ENCODE data around the gene ETF1.
A peak's percentile ranks its signal among the peaks of the same experiment; 100 is the strongest.

Gene ETF1

DNA sequence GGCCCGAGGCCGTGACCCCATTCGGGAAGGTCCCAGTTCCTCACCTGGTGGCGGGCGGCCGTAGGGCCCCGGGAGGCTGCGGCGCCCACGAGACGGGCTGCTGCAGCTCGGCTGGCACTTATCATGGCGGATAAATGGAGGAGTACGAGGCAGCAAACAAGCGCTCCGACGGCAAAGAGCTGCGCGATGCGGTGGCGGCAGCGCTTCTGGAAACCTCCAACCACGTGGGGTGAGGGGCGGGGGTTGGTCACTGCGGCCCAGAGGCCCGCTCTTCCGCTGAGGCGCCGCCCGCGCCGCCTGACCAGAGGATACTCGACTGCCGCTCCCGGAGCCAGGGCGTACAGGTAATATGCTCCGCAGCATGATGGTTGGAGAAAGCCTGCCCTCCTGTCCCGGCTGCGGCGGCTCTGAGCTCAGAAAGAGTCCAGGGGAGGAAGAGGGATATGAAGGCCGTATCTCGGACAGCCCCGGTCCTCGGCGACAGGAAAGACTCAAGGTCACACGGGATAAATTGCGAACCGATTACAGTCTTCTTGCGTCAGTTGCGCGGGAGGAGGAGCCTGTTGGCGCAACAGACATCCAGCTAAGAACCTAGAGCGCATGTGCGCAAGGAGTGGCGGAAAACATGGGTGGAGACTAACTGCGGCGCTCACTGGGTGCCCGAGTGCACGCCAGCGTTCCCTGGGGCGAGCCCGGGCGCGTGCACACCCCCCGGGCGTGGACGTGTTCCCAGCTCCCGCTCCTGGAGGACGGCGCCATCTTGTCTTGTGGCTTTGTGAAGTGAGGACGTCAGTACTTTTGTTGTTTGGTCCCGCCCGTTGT lies 32.4 kb upstream of the ETF1 start, which contains the start of gene HSPA9:
TSS of gene HSPA9 (minus strand) at position 208 of the 822 bp plus-strand sequence. CDS start at position 125, 83 bp downstream.
- TF ChIP-seq SIN3A (IDR thresholded peaks at IDR 0.05; ENCODE audit: borderline replicate concordance, insufficient read depth, low read length) (peak; percentile 90), POLR2AphosphoS5 (IDR thresholded peaks at IDR 0.05; ENCODE audit: low read depth, low read length) (peak; percentile 79), REST (IDR thresholded peaks at IDR 0.05; ENCODE audit: insufficient read depth in 1 of 2, low read depth in 2 of 2, low read length in 2 of 2) (0 out of 4 replicates have a peak, but pooled peaks have one; percentile 39 to 44), FOXP2 (optimal IDR thresholded peaks at IDR 0.05; ENCODE audit: borderline replicate concordance, extremely low read depth, extremely low read length, insufficient read depth) (peak; percentile 87), TAF1 (IDR thresholded peaks at IDR 0.05; ENCODE audit: borderline replicate concordance, insufficient read depth, low read length) (peak; percentile 84)

GRCh38 chr5:138574744-138575193 lies 31.7 kb upstream of the ETF1 start:
- TF ChIP-seq REST (IDR thresholded peaks at IDR 0.05; ENCODE audit: insufficient read depth in 1 of 2, low read depth in 2 of 2, low read length in 2 of 2) (no peak), FOXP2 (optimal IDR thresholded peaks at IDR 0.05; ENCODE audit: borderline replicate concordance, extremely low read depth, extremely low read length, insufficient read depth) (no peak), POLR2AphosphoS5 (IDR thresholded peaks at IDR 0.05; ENCODE audit: low read depth, low read length) (no peak), SIN3A (IDR thresholded peaks at IDR 0.05; ENCODE audit: borderline replicate concordance, insufficient read depth, low read length) (no peak), TAF1 (IDR thresholded peaks at IDR 0.05; ENCODE audit: borderline replicate concordance, insufficient read depth, low read length) (no peak)

- TF ChIP-seq REST (IDR thresholded peaks at IDR 0.05; ENCODE audit: insufficient read depth in 1 of 2, low read depth in 2 of 2, low read length in 2 of 2) (no peak), TAF1 (IDR thresholded peaks at IDR 0.05; ENCODE audit: borderline replicate concordance, insufficient read depth, low read length) (no peak), FOXP2 (optimal IDR thresholded peaks at IDR 0.05; ENCODE audit: borderline replicate concordance, extremely low read depth, extremely low read length, insufficient read depth) (no peak), SIN3A (IDR thresholded peaks at IDR 0.05; ENCODE audit: borderline replicate concordance, insufficient read depth, low read length) (no peak), POLR2AphosphoS5 (IDR thresholded peaks at IDR 0.05; ENCODE audit: low read depth, low read length) (no peak; the same call in 1 of the 2 replicates)
Observed at GRCh38 chr5:138573949-138574670, 31.1 kb upstream of the ETF1 start.

GRCh38 chr5:138573223-138573622 lies 30.2 kb upstream of the ETF1 start:
- TF ChIP-seq TAF1 (IDR thresholded peaks at IDR 0.05; ENCODE audit: borderline replicate concordance, insufficient read depth, low read length) (no peak), REST (IDR thresholded peaks at IDR 0.05; ENCODE audit: insufficient read depth in 1 of 2, low read depth in 2 of 2, low read length in 2 of 2) (no peak), SIN3A (IDR thresholded peaks at IDR 0.05; ENCODE audit: borderline replicate concordance, insufficient read depth, low read length) (no peak), POLR2AphosphoS5 (IDR thresholded peaks at IDR 0.05; ENCODE audit: low read depth, low read length) (no peak), FOXP2 (optimal IDR thresholded peaks at IDR 0.05; ENCODE audit: borderline replicate concordance, extremely low read depth, extremely low read length, insufficient read depth) (no peak)
